Keratinocyte (primary cell): ENCODE results near the gene CAPN2. TPM values are rescaled to one million over a fixed set of nuclear protein-coding genes. Genes with fewer than 3 reads are reported as not detected.

Source experiments
- DNase-seq: peaks from one replicate; pipeline ENCODE4 v3.0.0-alpha.2; 2011; ENCODE audit warnings: low read depth, missing footprints, low spot score
- FAIRE-seq: peaks from 2 replicates; lab custom pipeline; 2011; peaks lifted over from hg19 to GRCh38; lab: Jason Lieb, UNC
- H2AFZ ChIP-seq: 2 replicates; pipeline ENCODE4 v1.6.0; 2012; ENCODE audit warnings: low read length, control low read depth, inconsistent platforms; ENCODE audit not compliant: control insufficient read depth
- H3K27ac ChIP-seq: 2 replicates; pipeline ENCODE4 v1.5.1; 2011; ENCODE audit warnings: low read length; ENCODE audit not compliant: control insufficient read depth, insufficient read depth
- H3K27me3 ChIP-seq: 3 replicates; pipeline ENCODE4 v1.6.0; 2011; ENCODE audit warnings: low read length; ENCODE audit not compliant: control insufficient read depth, insufficient read depth; ENCODE audit errors: extremely low read depth
- H3K36me3 ChIP-seq, 2 experiments: 2 replicates in 1 of 2; 3 replicates in 1 of 2; pipeline ENCODE4 v1.5.1; 2011; ENCODE audit warnings: low read length in 2 of 2, mild to moderate bottlenecking in 1 of 2; ENCODE audit not compliant: control insufficient read depth in 2 of 2, insufficient read depth in 2 of 2; ENCODE audit errors: extremely low read depth in 1 of 2
- H3K4me1 ChIP-seq: 3 replicates; pipeline ENCODE4 v1.5.1; 2011; ENCODE audit warnings: low read length; ENCODE audit not compliant: control insufficient read depth, insufficient read depth; ENCODE audit errors: extremely low read depth
- H3K4me2 ChIP-seq: 3 replicates; pipeline ENCODE4 v1.6.0; 2011; ENCODE audit warnings: low read depth, low read length; ENCODE audit not compliant: control insufficient read depth, insufficient read depth; ENCODE audit errors: extremely low read depth
- H3K4me3 ChIP-seq, 3 experiments: fragments of 200-600 bp in 1 of 3; sonication (generic) in 1 of 3; 2 replicates in 2 of 3; 3 replicates in 1 of 3; pipeline ENCODE4 v1.5.1; 2011 to 2016; ENCODE audit warnings: low read length in 3 of 3, mild to moderate bottlenecking in 3 of 3, control low read depth in 2 of 3, inconsistent platforms in 1 of 3, low read depth in 1 of 3, mixed read lengths in 1 of 3, mixed run types in 1 of 3, moderate library complexity in 1 of 3; ENCODE audit not compliant: control insufficient read depth in 2 of 3, insufficient read depth in 2 of 3; ENCODE audit errors: extremely low read depth in 1 of 3
- H3K79me2 ChIP-seq: 2 replicates; pipeline ENCODE4 v1.6.0; 2012; ENCODE audit warnings: low read length; ENCODE audit not compliant: control insufficient read depth, insufficient read depth
- H3K9ac ChIP-seq: 3 replicates; pipeline ENCODE4 v1.6.0; 2011; ENCODE audit warnings: low read length; ENCODE audit not compliant: control insufficient read depth, insufficient read depth; ENCODE audit errors: extremely low read depth
- H3K9me1 ChIP-seq: 3 replicates; pipeline ENCODE4 v1.6.0; 2011; ENCODE audit warnings: low read length; ENCODE audit not compliant: control insufficient read depth, insufficient read depth; ENCODE audit errors: extremely low read depth
- H3K9me3 ChIP-seq: 2 replicates; pipeline ENCODE4 v1.5.1; 2012; ENCODE audit warnings: low read depth, low read length; ENCODE audit not compliant: control insufficient read depth
- H4K20me1 ChIP-seq: 3 replicates; pipeline ENCODE4 v1.6.0; 2011; ENCODE audit warnings: low read length; ENCODE audit not compliant: control insufficient read depth, insufficient read depth; ENCODE audit errors: extremely low read depth
- CTCF ChIP-seq, 3 experiments: IDR thresholded peaks in 1 of 3; conservative IDR thresholded peaks in 1 of 3; optimal IDR thresholded peaks in 1 of 3; 2 replicates in 2 of 3; 3 replicates in 1 of 3; pipeline versions ENCODE3 to v1.5.1; 2011; ENCODE audit warnings: low read length in 3 of 3, mild to moderate bottlenecking in 3 of 3, moderate library complexity in 2 of 3, control low read depth in 1 of 3, inconsistent platforms in 1 of 3; ENCODE audit not compliant: insufficient read depth in 2 of 3; ENCODE audit errors: extremely low read depth in 1 of 3
- EZH2 ChIP-seq: IDR thresholded peaks from one replicate; pipeline ENCODE4 v1.6.1; 2012; ENCODE audit warnings: inconsistent platforms, mild to moderate bottlenecking, low read length, moderate library complexity
- dilution Hi-C: fragments of 300-500 bp; cut with MboI; formaldehyde crosslinking; loops from one replicate; pipeline ENCODE4 v1.7.0; 2020; ENCODE audit warnings: low sequenced_read_pairs; ENCODE audit not compliant: extremely low pct_ligation_motif_present
- polyA plus RNA-seq, 5 experiments: library from polyadenylated mRNA; depleted of rRNA in 3 of 5; stranded (reverse) in 3 of 5; stranded (forward) in 1 of 5; unstranded in 1 of 5; fragments of >200 nt; gene quantifications; 1 replicate in 1 of 5; 2 replicates in 3 of 5; 3 replicates in 1 of 5; pipeline versions ENCODE4 v1.2.1 to v1.2.3, GENCODE V29; 2011 to 2012; ENCODE audit warnings: missing spikeins in 2 of 5, low read depth in 1 of 5, low replicate concordance in 1 of 5

CAPN2 gene
- polyA plus RNA-seq, 1 donor (not counting 4 experiments of a cell fraction or from before 2014, with no cell fraction given): 366 TPM

GRCh38 chr1:223737342-223737741, 25.0 kb downstream of the CAPN2 start:
- peaks cover 60% of the 10 kb centered on the region for H3K4me1 ChIP-seq
- no peak overlapping the region for H3K4me2 ChIP-seq
- H3K36me3 ChIP-seq: peaks cover 25 to 33% of the 10 kb centered on the region in 2 experiments
- no peak overlapping the region for H3K4me3 ChIP-seq
- no peaks in the 10 kb centered on the region for H3K9me3 ChIP-seq
- dilution Hi-C loops: no loop called here
- FAIRE-seq (no peak), DNase-seq (no peak)
- TF ChIP-seq EZH2: no peak
- H3K27me3 ChIP-seq: no peaks in the 10 kb centered on the region
- H4K20me1 ChIP-seq: peaks cover 25% of the 10 kb centered on the region
- H3K27ac ChIP-seq: no peak overlapping the region
- peaks cover 2% of the 10 kb centered on the region for H3K9me1 ChIP-seq
- peak overlapping the region; percentile 22 for H3K9ac ChIP-seq
- peaks cover 59% of the 10 kb centered on the region for H3K79me2 ChIP-seq
- H2AFZ ChIP-seq: no peak overlapping the region

GRCh38 chr1:223738465-223739365, 26.4 kb downstream of the CAPN2 start:
- H2AFZ ChIP-seq: no peak overlapping the region
- H3K9me1 ChIP-seq: peaks cover 2% of the 10 kb centered on the region
- peak overlapping the region; percentile 65 for H3K9ac ChIP-seq
- H3K36me3 ChIP-seq: peaks cover 22 to 36% of the 10 kb centered on the region in 2 experiments
- no peaks in the 10 kb centered on the region for H3K27me3 ChIP-seq
- no peaks in the 10 kb centered on the region for H3K9me3 ChIP-seq
- no peak for DNase-seq
- peaks cover 59% of the 10 kb centered on the region for H3K79me2 ChIP-seq
- FAIRE-seq: no peak
- dilution Hi-C loops: no loop called here
- H3K4me3 ChIP-seq: no peak overlapping the region
- H3K27ac ChIP-seq: peak overlapping the region; percentile 95
- peaks cover 55% of the 10 kb centered on the region for H3K4me1 ChIP-seq
- peak overlapping the region; percentile 41 for H3K4me2 ChIP-seq
- TF ChIP-seq CTCF (optimal IDR thresholded peaks at IDR 0.05 in 1 of 3, IDR thresholded peaks at IDR 0.05 in 1 of 3, conservative IDR thresholded peaks at IDR 0.05 in 1 of 3; ENCODE audit: extremely low read depth in 1 of 3, insufficient read depth in 2 of 3, low read length in 3 of 3) (no peak), EZH2 (no peak)
- peaks cover 16% of the 10 kb centered on the region for H4K20me1 ChIP-seq
